Endometrial microvascular endothelial cells (primary cell): ENCODE data around the gene TMCC1. TPM values are rescaled to one million over a fixed set of nuclear protein-coding genes. Genes with fewer than 3 reads are reported as not detected.
"Not testable (repeated sequence)": the region's sequence is repeated elsewhere in the genome, so short reads cannot be mapped to it uniquely, and the experiment has no call there.

Experiments
- in situ Hi-C: cut with HindIII; loops from 2 replicates; pipeline ENCODE4 v1.10.0; 2017; ENCODE audit warnings: low sequenced_read_pairs, low pct_unique_long_range_greater_than_20kb; ENCODE audit errors: inconsistent ontology term
- total RNA-seq: library from RNA; depleted of rRNA; stranded (reverse); fragments of >200 nt; gene quantifications from one replicate; pipeline ENCODE4 v1.2.3, GENCODE V29; 2015; ENCODE audit errors: inconsistent ontology term

TMCC1 gene
- total RNA-seq, 1 donor from 2014 or later, result 11.8 TPM

GRCh38 chr3:129699612-129700011, 193.9 kb downstream of the TMCC1 start:
- in situ Hi-C loops, result no loop called here

- in situ Hi-C loops, result no loop called here
Measured at GRCh38 chr3:129699199-129699598, 194.3 kb downstream of the TMCC1 start.

- in situ Hi-C loops, result no loop called here
Measured at GRCh38 chr3:129697229-129697969, 196.1 kb downstream of the TMCC1 start.

- in situ Hi-C loops, result not testable (repeated sequence)
Measured at GRCh38 chr3:129696430-129696829, 197.1 kb downstream of the TMCC1 start.

GRCh38 chr3:129695230-129695629, 198.3 kb downstream of the TMCC1 start:
- in situ Hi-C loops, result no loop called here

DNA sequence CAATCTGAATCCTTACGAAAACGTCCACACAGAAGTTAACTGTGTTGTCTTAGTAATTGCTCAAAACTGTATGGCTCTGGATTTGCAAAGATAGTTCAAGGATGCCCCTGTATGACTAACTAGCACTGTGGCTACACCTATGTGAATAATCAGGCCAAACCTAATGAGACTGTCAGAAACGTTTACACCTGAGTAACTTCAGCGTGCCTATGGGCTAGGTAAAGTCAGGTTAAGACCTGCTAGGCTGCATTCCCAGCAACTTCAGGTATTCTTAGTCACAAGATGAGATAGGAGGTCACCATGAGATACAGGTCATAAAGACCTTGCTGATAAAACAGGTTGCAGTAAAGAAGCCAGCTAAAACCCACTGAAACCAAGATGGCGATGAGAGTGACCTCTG, 199.3 kb downstream of the TMCC1 start:
- in situ Hi-C loops, result no loop called here

DNA sequence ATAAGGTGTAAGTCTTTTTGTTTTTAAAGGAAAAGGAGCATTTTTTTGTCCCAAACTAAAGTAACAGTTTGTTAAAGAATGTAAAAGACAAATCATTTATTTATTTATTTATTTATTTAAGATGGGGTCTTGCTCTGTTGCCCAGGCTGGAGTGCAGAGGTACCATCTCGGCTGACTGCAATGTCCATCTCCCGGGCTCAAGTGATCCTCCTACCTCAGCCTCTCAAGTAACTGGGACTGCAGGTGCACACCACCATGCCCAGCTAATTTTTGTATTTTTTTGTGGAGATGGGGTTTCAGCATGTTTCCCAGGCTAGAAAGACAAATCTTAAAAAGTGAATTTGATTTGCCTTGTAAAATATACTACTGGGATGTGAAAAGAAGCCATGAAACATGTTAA, 200.8 kb downstream of the TMCC1 start:
- in situ Hi-C loops, result no loop called here

- in situ Hi-C loops, result no loop called here
Measured at GRCh38 chr3:129690963-129691362, 202.5 kb downstream of the TMCC1 start.

DNA sequence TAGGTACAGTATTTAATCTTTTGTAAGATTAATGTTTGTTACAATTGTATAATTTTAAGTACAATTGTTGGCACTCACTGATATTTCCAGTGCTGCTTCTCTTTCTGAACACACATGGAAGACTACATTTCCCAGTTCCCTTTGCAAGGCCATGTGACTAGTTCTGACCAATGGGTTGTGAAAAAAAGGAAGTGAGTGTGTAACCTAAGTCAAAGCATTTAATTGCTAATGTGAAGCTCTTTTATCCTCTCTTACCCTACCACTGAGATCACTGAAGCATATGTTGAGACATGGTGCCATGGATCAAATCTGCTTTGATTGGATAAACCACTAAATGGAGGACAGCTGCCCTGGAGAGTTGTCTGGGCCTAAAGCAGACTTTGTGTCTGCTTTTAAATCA, 203.1 kb downstream of the TMCC1 start:
- in situ Hi-C loops, result no loop called here

DNA sequence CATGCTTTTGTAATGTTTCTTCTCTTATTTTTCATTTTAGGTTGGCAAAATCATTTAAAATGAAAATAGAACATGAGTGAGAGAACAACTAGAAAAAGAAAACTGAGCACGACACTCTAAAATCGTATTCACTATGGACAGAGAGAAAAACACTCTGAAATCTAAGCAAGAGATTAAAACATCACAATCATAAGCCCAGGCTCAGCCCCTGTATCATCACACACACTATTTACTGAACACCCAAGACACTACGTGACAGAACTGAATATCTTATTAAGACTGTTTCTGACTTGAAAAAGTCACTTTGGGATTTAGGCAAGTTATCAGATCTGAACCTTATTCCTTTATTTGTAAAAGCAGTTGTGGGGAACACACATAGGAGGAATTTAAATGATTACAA, 204.5 kb downstream of the TMCC1 start:
- in situ Hi-C loops, result no loop called here

DNA sequence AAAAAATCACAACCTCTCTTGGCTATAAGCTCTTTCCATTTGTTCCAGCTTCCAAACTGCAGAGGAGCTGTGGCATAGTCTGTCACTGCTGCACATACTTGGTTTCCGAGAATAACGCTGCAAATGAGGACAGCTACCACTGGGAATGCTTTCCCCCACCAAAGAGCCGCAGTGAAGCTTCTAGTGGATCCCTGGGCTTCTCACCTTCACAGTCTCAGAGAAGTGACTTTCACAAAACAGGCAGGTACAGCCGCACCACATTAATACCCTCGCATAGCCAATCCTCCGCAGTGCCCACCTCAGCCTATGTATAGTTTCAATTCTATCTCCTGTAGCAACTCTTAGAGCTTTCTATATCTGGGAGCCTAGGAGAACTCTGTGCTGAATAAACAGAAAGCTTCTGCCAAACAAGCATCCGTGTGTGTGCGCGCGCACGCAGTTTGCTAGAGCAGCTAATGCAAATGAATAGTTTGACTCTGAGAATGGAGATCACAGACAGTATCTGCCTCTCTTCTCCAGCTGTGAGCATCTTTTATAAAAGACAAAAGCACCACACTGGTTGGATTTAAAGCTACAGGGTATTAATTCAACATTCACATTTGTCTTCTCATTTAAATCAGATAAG, 205.1 kb downstream of the TMCC1 start:
- in situ Hi-C loops, result no loop called here

- in situ Hi-C loops, result no loop called here
Measured at GRCh38 chr3:129687586-129688125, 205.9 kb downstream of the TMCC1 start.

- in situ Hi-C loops, result no loop called here
Measured at GRCh38 chr3:129686941-129687340, 206.6 kb downstream of the TMCC1 start.

- in situ Hi-C loops, result no loop called here
Measured at GRCh38 chr3:129684270-129684669, 209.2 kb downstream of the TMCC1 start.

DNA sequence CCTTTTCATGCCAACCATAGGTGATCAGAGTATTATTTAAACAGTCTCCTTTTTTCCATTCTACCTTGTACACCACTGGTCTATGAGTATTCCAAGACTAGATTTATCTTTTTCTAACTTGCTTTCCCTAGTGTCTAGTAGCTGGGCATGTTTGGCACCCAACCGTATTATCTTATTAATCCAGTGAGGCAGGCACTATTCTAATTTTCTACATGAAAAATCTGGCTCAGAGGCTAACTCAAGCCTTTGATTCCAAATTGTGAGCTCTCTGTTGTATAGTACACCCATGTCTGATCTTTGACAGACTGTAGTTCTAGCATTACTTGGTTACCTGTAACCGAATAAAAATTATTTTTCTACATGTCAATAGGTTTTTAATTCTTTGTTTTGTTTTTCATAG, 210.3 kb downstream of the TMCC1 start:
- in situ Hi-C loops, result no loop called here

GRCh38 chr3:129676985-129677384, 216.5 kb downstream of the TMCC1 start:
- in situ Hi-C loops, result no loop called here

GRCh38 chr3:129674798-129675123, 218.8 kb downstream of the TMCC1 start:
- in situ Hi-C loops, result not testable (repeated sequence)

GRCh38 chr3:129673897-129674797, 219.4 kb downstream of the TMCC1 start:
- in situ Hi-C loops, result no loop called here

- in situ Hi-C loops, result no loop called here
Measured at GRCh38 chr3:129673012-129673411, 220.5 kb downstream of the TMCC1 start.

GRCh38 chr3:129672412-129672811, 221.1 kb downstream of the TMCC1 start:
- in situ Hi-C loops, result no loop called here
